HepG2 (cell line): ENCODE results near the gene USP25. TPM values are rescaled to one million over a fixed set of nuclear protein-coding genes. Genes with fewer than 3 reads are reported as not detected.

Experiments used
- ATAC-seq: fragments of 200-7000 bp; cut with Tn5 transposase; 3 replicates; pipeline ENCODE4 v1.9.1; 2020; ENCODE audit warnings: mild to moderate bottlenecking, moderate library complexity
- BruUV-seq: library from RNA; stranded (reverse); fragments of 400-500 nt; replicated peaks from 2 replicates; lab custom pipeline; 2021; lab: Mats Ljungman, UMichigan
- CTCF ChIA-PET: fragments of 300-600 bp; formaldehyde crosslinking; extraction: SDS; loops from one replicate; lab custom pipeline; 2021; ENCODE audit warnings: low total read pairs, inconsistent platforms, low intra/inter-chr PET ratio; lab: Yijun Ruan, JAX
- POLR2A ChIA-PET: fragments of 350-600 bp; sonication (Branson Sonifier 250); formaldehyde crosslinking; loops from one replicate; lab custom pipeline; 2020; ENCODE audit warnings: antibody characterized with exemption, inconsistent platforms; lab: Yijun Ruan, JAX
- DNase-seq: peaks from one replicate; pipeline ENCODE4 v3.0.0-alpha.2; 2015; ENCODE audit warnings: low spot score
- FAIRE-seq: peaks from 3 replicates; lab custom pipeline; 2011; peaks lifted over from hg19 to GRCh38; lab: Jason Lieb, UNC
- H2AFZ ChIP-seq: one replicate; pipeline ENCODE4 v1.6.1; 2011; ENCODE audit warnings: low read length, inconsistent platforms
- H3K27ac ChIP-seq: fragments of 300-600 bp; 3 replicates; pipeline ENCODE4 v1.8.0; 2011; ENCODE audit warnings: mixed run types, mild to moderate bottlenecking, mixed read lengths, low read length, inconsistent platforms; ENCODE audit not compliant: insufficient read depth; ENCODE audit errors: extremely low read length
- H3K27me3 ChIP-seq, 2 experiments: fragments of 200-600 bp in 1 of 2; 2 replicates in 1 of 2; 3 replicates in 1 of 2; pipeline versions ENCODE4 v1.6.0 to v1.8.0; 2011; ENCODE audit warnings: low read length in 2 of 2, mild to moderate bottlenecking in 2 of 2, moderate library complexity in 2 of 2, inconsistent platforms in 1 of 2; ENCODE audit not compliant: insufficient read depth in 2 of 2, control insufficient read depth in 1 of 2
- H3K36me3 ChIP-seq, 2 experiments: fragments of 200-600 bp in 1 of 2; replicated peaks in 1 of 2; 2 replicates in 1 of 2; 3 replicates in 1 of 2; pipeline versions ENCODE4 v1.5.1 to v1.8.0; 2011; ENCODE audit warnings: low read length in 2 of 2, inconsistent platforms in 1 of 2; ENCODE audit not compliant: insufficient read depth in 2 of 2, control insufficient read depth in 1 of 2
- H3K4me1 ChIP-seq: 2 replicates; pipeline ENCODE4 v1.5.1; 2012; ENCODE audit warnings: low read length, inconsistent platforms; ENCODE audit not compliant: insufficient read depth
- H3K4me2 ChIP-seq: 2 replicates; pipeline ENCODE4 v1.6.0; 2011; ENCODE audit warnings: low read depth, low read length, inconsistent platforms
- H3K4me3 ChIP-seq, 3 experiments: fragments of 200-600 bp in 1 of 3; sonication (generic), shearing (Covaris generic) in 1 of 3; replicated peaks in 1 of 3; 2 replicates each; pipeline ENCODE4 v1.5.1; 2011 to 2016; ENCODE audit warnings: low read length in 3 of 3, inconsistent platforms in 2 of 3, low read depth in 2 of 3, mild to moderate bottlenecking in 2 of 3, control low read depth in 1 of 3, mixed read lengths in 1 of 3; ENCODE audit not compliant: insufficient read depth in 1 of 3
- H3K79me2 ChIP-seq: one replicate; pipeline ENCODE4 v1.6.1; 2011; ENCODE audit warnings: low read length, inconsistent platforms; ENCODE audit not compliant: insufficient read depth
- H3K9ac ChIP-seq: 2 replicates; pipeline ENCODE4 v1.6.0; 2011; ENCODE audit warnings: mild to moderate bottlenecking, low read depth, low read length, inconsistent platforms; ENCODE audit not compliant: insufficient read depth
- H3K9me3 ChIP-seq: 2 replicates; pipeline ENCODE4 v1.5.1; 2012; ENCODE audit warnings: mild to moderate bottlenecking, low read length
- H4K20me1 ChIP-seq: 2 replicates; pipeline ENCODE4 v1.6.0; 2011; ENCODE audit warnings: inconsistent platforms, mild to moderate bottlenecking, low read length, moderate library complexity; ENCODE audit not compliant: insufficient read depth
- AGO1 ChIP-seq: fragments of 200-400 bp; formaldehyde crosslinking; IDR thresholded peaks from 2 replicates; pipeline ENCODE4 v1.6.1; 2017; ENCODE audit warnings: mild to moderate bottlenecking, low read depth, low read length, moderate library complexity; ENCODE audit not compliant: poor library complexity, severe bottlenecking
- DDIT3 ChIP-seq: sonication (generic); formaldehyde crosslinking; IDR thresholded peaks from 2 replicates; pipeline ENCODE4 v1.4.0; 2020; ENCODE audit warnings: mild to moderate bottlenecking, missing genetic modification reagents
- FOXO1 ChIP-seq: sonication (generic); formaldehyde crosslinking; IDR thresholded peaks from 2 replicates; pipeline ENCODE4 v1.4.0; 2020; ENCODE audit warnings: missing genetic modification reagents
- HDAC6 ChIP-seq: fragments of 200-600 bp; sonication (generic); IDR thresholded peaks from 2 replicates; pipeline ENCODE4 v1.7.0; 2017; ENCODE audit warnings: mild to moderate bottlenecking, antibody characterized with exemption, low read length, low read depth
- HNRNPLL ChIP-seq: fragments of 200-400 bp; formaldehyde crosslinking; IDR thresholded peaks from 2 replicates; pipeline ENCODE4 v1.6.1; 2017; ENCODE audit warnings: mild to moderate bottlenecking, low read depth, low read length; ENCODE audit not compliant: poor library complexity, severe bottlenecking
- MATR3 ChIP-seq: sonication (generic); formaldehyde crosslinking; IDR thresholded peaks from 2 replicates; pipeline ENCODE4 v1.4.0; 2020; ENCODE audit warnings: missing genetic modification reagents
- PHB2 ChIP-seq: fragments of 450-650 bp; IDR thresholded peaks from 2 replicates; pipeline ENCODE4 v1.6.1; 2018; ENCODE audit not compliant: partially characterized antibody
- SCMH1 ChIP-seq: sonication (generic); formaldehyde crosslinking; IDR thresholded peaks from 2 replicates; pipeline ENCODE4 v1.9.0; 2021; ENCODE audit warnings: missing genetic modification reagents, mild to moderate bottlenecking, borderline replicate concordance
- TEAD3 ChIP-seq: optimal IDR thresholded peaks from 2 replicates; pipeline ENCODE3; 2016; ENCODE audit warnings: borderline replicate concordance
- XBP1 ChIP-seq: sonication (generic); formaldehyde crosslinking; IDR thresholded peaks from 2 replicates; pipeline ENCODE4 v1.5.0; 2020; ENCODE audit warnings: missing genetic modification reagents
- ZNF24 ChIP-seq: fragments of 450-650 bp; IDR thresholded peaks from 2 replicates; pipeline ENCODE4 v1.6.1; 2017; ENCODE audit warnings: antibody characterized with exemption, mild to moderate bottlenecking
- ZNF296 ChIP-seq: sonication (generic); formaldehyde crosslinking; conservative IDR thresholded peaks from 2 replicates; pipeline ENCODE4 v1.5.0; 2020; ENCODE audit warnings: mild to moderate bottlenecking, missing genetic modification reagents
- ZNF362 ChIP-seq: sonication (generic); formaldehyde crosslinking; IDR thresholded peaks from 2 replicates; pipeline ENCODE4 v1.4.0; 2020; ENCODE audit warnings: missing genetic modification reagents, mild to moderate bottlenecking, borderline replicate concordance
- ZNF543 ChIP-seq: sonication (generic); formaldehyde crosslinking; IDR thresholded peaks from 2 replicates; pipeline ENCODE4 v1.4.0; 2020; ENCODE audit warnings: mild to moderate bottlenecking, missing genetic modification reagents
- ZNF775 ChIP-seq: sonication (generic); formaldehyde crosslinking; IDR thresholded peaks from 2 replicates; pipeline ENCODE4 v1.4.0; 2020; ENCODE audit warnings: missing genetic modification reagents, mild to moderate bottlenecking, moderate library complexity, borderline replicate concordance
- WGBS: methylation state at CpG from one replicate; pipeline ENCODE4 v1.1.6; 2017; ENCODE audit warnings: low lambda C conversion rate; 5-methylcytosine and 5-hydroxymethylcytosine counted together
- in situ Hi-C: cut with HindIII; loops from 2 replicates; pipeline ENCODE4 v1.10.0; 2017; ENCODE audit warnings: low pct_unique_long_range_greater_than_20kb; ENCODE audit not compliant: extremely low pct_ligation_motif_present
- intact Hi-C: fragments of 100-400 bp; cut with micrococcal nuclease; formaldehyde crosslinking; loops from one replicate; pipeline ENCODE4 v1.10.0; 2022; ENCODE audit not compliant: unreplicated experiment
- polyA plus RNA-seq, 8 experiments: library from polyadenylated mRNA; depleted of rRNA in 3 of 8; stranded (reverse) in 7 of 8; unstranded in 1 of 8; fragments of >200 nt; fragmentation: Illumina TruSeq in 4 of 8; extraction: Trizol in 4 of 8; gene quantifications; 2 replicates each; pipeline versions ENCODE4 v1.2.1 to v1.2.3, GENCODE V29; 2011 to 2016; ENCODE audit warnings: low read depth in 4 of 8, missing spikeins in 1 of 8, mixed read lengths in 1 of 8; ENCODE audit not compliant: insufficient read depth in 1 of 8
- total RNA-seq, 5 experiments: library from RNA; depleted of rRNA; stranded (reverse); fragments of >200 nt; fragmentation: Illumina TruSeq; extraction: Trizol; gene quantifications; 2 replicates each; pipeline ENCODE4 v1.2.3, GENCODE V29; 2016; ENCODE audit warnings: low read depth in 1 of 5
- TF ChIP-seq, protein P1 (sequence below): sonication (generic); formaldehyde crosslinking; IDR thresholded peaks from 2 replicates; pipeline ENCODE4 v1.9.0; 2021; ENCODE audit warnings: missing genetic modification reagents, borderline replicate concordance

USP25 gene
- total and polyA plus RNA-seq, 2 of the 13 experiments (the other 11 are each of a cell fraction or from before 2014, with no cell fraction given): 12.4 to 26.3 TPM

DNA sequence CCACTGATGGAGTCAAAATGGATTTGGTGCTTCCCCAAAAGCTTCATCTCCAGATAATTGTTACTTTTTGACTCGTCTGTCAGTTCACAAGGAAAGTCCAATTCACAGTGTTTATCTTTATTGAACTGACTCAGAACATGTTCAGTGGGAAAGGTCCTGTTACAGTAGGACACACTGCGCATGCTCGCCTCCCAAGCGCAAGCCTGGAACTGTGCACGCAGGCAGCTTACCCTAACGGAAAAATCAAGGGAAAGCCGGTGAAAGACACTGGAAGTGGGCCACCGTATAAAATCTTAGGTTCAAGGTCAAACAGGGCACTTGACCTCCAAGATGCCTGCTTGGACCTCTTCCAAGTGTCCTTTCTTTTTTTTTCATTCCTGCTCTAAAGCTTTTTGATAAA is 174.6 kb downstream of the USP25 start:
- Histone ChIP-seq H3K4me3 (no peak overlapping the region), H2AFZ (no peak overlapping the region), H3K27me3 (no peaks in the 10 kb centered on the region), H3K36me3 (no peaks in the 10 kb centered on the region), H3K4me1 (no peaks in the 10 kb centered on the region), H3K27ac (no peak overlapping the region), H3K9me3 (no peaks in the 10 kb centered on the region), H3K9ac (no peak overlapping the region), H4K20me1 (no peaks in the 10 kb centered on the region), H3K4me2 (no peak overlapping the region), H3K79me2 (no peaks in the 10 kb centered on the region)
- DNase-seq: no peak
- CTCF ChIA-PET: no interaction called here
- POLR2A ChIA-PET: no interaction called here
- no peak for FAIRE-seq
- WGBS: 66% methylated on average over 8 of the region's 8 CpGs
- in situ Hi-C loops (no loop called here), intact Hi-C loops (no loop called here)
- no TSS peak for BruUV-seq
- TF ChIP-seq ZNF775 (no peak), DDIT3 (CRISPR knock-in tag) (no peak), ZNF543 (CRISPR knock-in tag) (no peak), PHB2 (no peak), ZNF24 (no peak), MATR3 (CRISPR knock-in tag) (no peak), ZNF296 (no peak)
- no peak for ATAC-seq

GRCh38 chr21:15908187-15908586 is 178.4 kb downstream of the USP25 start:
- Histone ChIP-seq H2AFZ (no peak overlapping the region), H3K27ac (no peak overlapping the region), H4K20me1 (no peaks in the 10 kb centered on the region), H3K4me3 (no peak overlapping the region), H3K79me2 (no peaks in the 10 kb centered on the region), H3K4me2 (no peak overlapping the region), H3K4me1 (no peaks in the 10 kb centered on the region), H3K36me3 (no peaks in the 10 kb centered on the region), H3K27me3 (no peaks in the 10 kb centered on the region), H3K9me3 (no peaks in the 10 kb centered on the region), H3K9ac (no peak overlapping the region)
- 37% methylated on average over 6 of the region's 6 CpGs for WGBS
- DNase-seq (no peak), FAIRE-seq (no peak), ATAC-seq (no peak)
- in situ Hi-C loops (no loop called here), intact Hi-C loops (no loop called here)
- POLR2A ChIA-PET: no interaction called here
- no TSS peak for BruUV-seq
- CTCF ChIA-PET: no interaction called here
- no peak for TF ChIP-seq ZNF362
- TF ChIP-seq HNRNPLL: no peak
- TF ChIP-seq TEAD3 (CRISPR knock-in tag): no peak
- TF ChIP-seq FOXO1: no peak
- no peak for TF ChIP-seq HDAC6
- TF ChIP-seq AGO1: no peak
- TF ChIP-seq SCMH1 (CRISPR knock-in tag): no peak
- TF ChIP-seq, protein P1, sequence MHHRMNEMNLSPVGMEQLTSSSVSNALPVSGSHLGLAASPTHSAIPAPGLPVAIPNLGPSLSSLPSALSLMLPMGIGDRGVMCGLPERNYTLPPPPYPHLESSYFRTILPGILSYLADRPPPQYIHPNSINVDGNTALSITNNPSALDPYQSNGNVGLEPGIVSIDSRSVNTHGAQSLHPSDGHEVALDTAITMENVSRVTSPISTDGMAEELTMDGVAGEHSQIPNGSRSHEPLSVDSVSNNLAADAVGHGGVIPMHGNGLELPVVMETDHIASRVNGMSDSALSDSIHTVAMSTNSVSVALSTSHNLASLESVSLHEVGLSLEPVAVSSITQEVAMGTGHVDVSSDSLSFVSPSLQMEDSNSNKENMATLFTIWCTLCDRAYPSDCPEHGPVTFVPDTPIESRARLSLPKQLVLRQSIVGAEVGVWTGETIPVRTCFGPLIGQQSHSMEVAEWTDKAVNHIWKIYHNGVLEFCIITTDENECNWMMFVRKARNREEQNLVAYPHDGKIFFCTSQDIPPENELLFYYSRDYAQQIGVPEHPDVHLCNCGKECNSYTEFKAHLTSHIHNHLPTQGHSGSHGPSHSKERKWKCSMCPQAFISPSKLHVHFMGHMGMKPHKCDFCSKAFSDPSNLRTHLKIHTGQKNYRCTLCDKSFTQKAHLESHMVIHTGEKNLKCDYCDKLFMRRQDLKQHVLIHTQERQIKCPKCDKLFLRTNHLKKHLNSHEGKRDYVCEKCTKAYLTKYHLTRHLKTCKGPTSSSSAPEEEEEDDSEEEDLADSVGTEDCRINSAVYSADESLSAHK (CRISPR knock-in tag): no peak
- TF ChIP-seq XBP1 (CRISPR knock-in tag): no peak
